Esophagus muscularis mucosa (tissue), 4 donors: ENCODE measurements around the gene SREBF2. TPM values are rescaled to one million over a fixed set of nuclear protein-coding genes. Genes with fewer than 3 reads are reported as not detected.

Experiments used
- DNase-seq: peaks from one replicate; pipeline ENCODE4 v3.0.0-alpha.2; 2017; ENCODE audit errors: extremely low spot score
- H3K27ac ChIP-seq, 4 donors: fragments of 200-600 bp; sonication (generic); replicated peaks in 1 of 4; 1 replicate in 3 of 4; 2 replicates in 1 of 4; pipeline ENCODE4 v1.5.1; 2016 to 2019; ENCODE audit warnings: mild to moderate bottlenecking in 1 of 4
- H3K27me3 ChIP-seq, 4 donors: fragments of 200-600 bp; sonication (generic); one replicate each; pipeline versions ENCODE4 v1.5.1 to v1.6.0; 2016 to 2019
- H3K36me3 ChIP-seq, 4 donors: fragments of 200-600 bp; sonication (generic); one replicate each; pipeline ENCODE4 v1.5.1; 2016 to 2019
- H3K4me1 ChIP-seq, 4 donors: fragments of 200-600 bp; sonication (generic); one replicate each; pipeline ENCODE4 v1.5.1; 2016 to 2019
- H3K4me3 ChIP-seq, 4 donors: fragments of 200-600 bp; sonication (generic); 1 replicate in 2 of 4; 2 replicates in 2 of 4; pipeline ENCODE4 v1.5.1; 2016 to 2019; ENCODE audit warnings: mild to moderate bottlenecking in 4 of 4, moderate library complexity in 1 of 4
- H3K9me3 ChIP-seq, 4 donors: fragments of 200-600 bp; sonication (generic); 1 replicate in 3 of 4; 2 replicates in 1 of 4; pipeline ENCODE4 v1.5.1; 2016 to 2019
- EP300 ChIP-seq: sonication (generic); formaldehyde crosslinking; IDR thresholded peaks from one replicate; pipeline ENCODE4 v1.6.1; 2017; ENCODE audit warnings: antibody characterized with exemption
- POLR2A ChIP-seq: fragments of 450-650 bp; IDR thresholded peaks from one replicate; pipeline ENCODE4 v1.6.1; 2017; ENCODE audit warnings: antibody characterized with exemption, moderate library complexity, mild to moderate bottlenecking, low read depth
- POLR2AphosphoS5 ChIP-seq, 2 donors: sonication (generic); formaldehyde crosslinking; IDR thresholded peaks; one replicate each; pipeline ENCODE4 v1.6.1; 2017; ENCODE audit warnings: antibody characterized with exemption in 2 of 2
- WGBS: methylation state at CpG from one replicate; pipeline ENCODE4 v1.1.5; 2018; 5-methylcytosine and 5-hydroxymethylcytosine counted together
- intact Hi-C: fragments of 100-400 bp; cut with DNase I; formaldehyde crosslinking; loops from one replicate; pipeline ENCODE4 v1.15.1; 2023
- total RNA-seq, 4 donors: library from RNA; depleted of rRNA; stranded (reverse); fragments of >200 nt; gene quantifications; one replicate each; pipeline versions ENCODE4 v1.1.0 to v1.2.1, GENCODE V29; 2016
- TF ChIP-seq, protein P1 (sequence below), 3 experiments: fragments of 200-600 bp in 2 of 3; fragments of 450-650 bp in 1 of 3; sonication (generic) in 2 of 3; IDR thresholded peaks; one replicate each; pipeline ENCODE4 v1.5.1; 2017 to 2019; ENCODE audit warnings: antibody characterized with exemption in 3 of 3, mild to moderate bottlenecking in 2 of 3, moderate library complexity in 1 of 3

Gene SREBF2
- total RNA-seq, 4 donors from 2014 or later, result 56.4 to 97.7 (median 57.2) TPM

GRCh38 chr22:41931701-41932269 is 98.9 kb downstream of the SREBF2 start:
- WGBS, result 78% methylated on average over 10 of the region's 10 CpGs
- no peak for DNase-seq
- Histone ChIP-seq H3K4me1 (peaks cover 1 to 4% (median 2%) of the 10 kb centered on the region in 4 donors), H3K27ac (no peak overlapping the region), H3K36me3 (no peaks in the 10 kb centered on the region), H3K27me3 (peaks cover under 1 to 7% (median 2%) of the 10 kb centered on the region in 4 donors), H3K4me3 (no peak overlapping the region), H3K9me3 (no peaks in the 10 kb centered on the region)
- no peak for TF ChIP-seq POLR2A
- no peak for TF ChIP-seq POLR2AphosphoS5 (IDR thresholded peaks at IDR 0.05)
- TF ChIP-seq, protein P1, sequence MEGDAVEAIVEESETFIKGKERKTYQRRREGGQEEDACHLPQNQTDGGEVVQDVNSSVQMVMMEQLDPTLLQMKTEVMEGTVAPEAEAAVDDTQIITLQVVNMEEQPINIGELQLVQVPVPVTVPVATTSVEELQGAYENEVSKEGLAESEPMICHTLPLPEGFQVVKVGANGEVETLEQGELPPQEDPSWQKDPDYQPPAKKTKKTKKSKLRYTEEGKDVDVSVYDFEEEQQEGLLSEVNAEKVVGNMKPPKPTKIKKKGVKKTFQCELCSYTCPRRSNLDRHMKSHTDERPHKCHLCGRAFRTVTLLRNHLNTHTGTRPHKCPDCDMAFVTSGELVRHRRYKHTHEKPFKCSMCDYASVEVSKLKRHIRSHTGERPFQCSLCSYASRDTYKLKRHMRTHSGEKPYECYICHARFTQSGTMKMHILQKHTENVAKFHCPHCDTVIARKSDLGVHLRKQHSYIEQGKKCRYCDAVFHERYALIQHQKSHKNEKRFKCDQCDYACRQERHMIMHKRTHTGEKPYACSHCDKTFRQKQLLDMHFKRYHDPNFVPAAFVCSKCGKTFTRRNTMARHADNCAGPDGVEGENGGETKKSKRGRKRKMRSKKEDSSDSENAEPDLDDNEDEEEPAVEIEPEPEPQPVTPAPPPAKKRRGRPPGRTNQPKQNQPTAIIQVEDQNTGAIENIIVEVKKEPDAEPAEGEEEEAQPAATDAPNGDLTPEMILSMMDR (IDR thresholded peaks at IDR 0.05), result no peak
- TF ChIP-seq EP300, result no peak
- intact Hi-C loops, result no loop called here

GRCh38 chr22:41932353-41932752 is 99.4 kb downstream of the SREBF2 start:
- Histone ChIP-seq H3K27me3 (peaks cover 0 to 1% (median 0%) of the 10 kb centered on the region in 4 donors), H3K27ac (no peak overlapping the region), H3K4me1 (peaks cover 0 to 4% (median 0%) of the 10 kb centered on the region in 4 donors), H3K9me3 (no peaks in the 10 kb centered on the region), H3K4me3 (no peak overlapping the region), H3K36me3 (no peaks in the 10 kb centered on the region)
- WGBS, result 93% methylated on average over 3 of the region's 12 CpGs
- TF ChIP-seq EP300 (no peak), POLR2A (no peak), POLR2AphosphoS5 (IDR thresholded peaks at IDR 0.05) (no peak)
- TF ChIP-seq, protein P1 (IDR thresholded peaks at IDR 0.05), result no peak
- DNase-seq, result no peak
- intact Hi-C loops, result no loop called here

DNA sequence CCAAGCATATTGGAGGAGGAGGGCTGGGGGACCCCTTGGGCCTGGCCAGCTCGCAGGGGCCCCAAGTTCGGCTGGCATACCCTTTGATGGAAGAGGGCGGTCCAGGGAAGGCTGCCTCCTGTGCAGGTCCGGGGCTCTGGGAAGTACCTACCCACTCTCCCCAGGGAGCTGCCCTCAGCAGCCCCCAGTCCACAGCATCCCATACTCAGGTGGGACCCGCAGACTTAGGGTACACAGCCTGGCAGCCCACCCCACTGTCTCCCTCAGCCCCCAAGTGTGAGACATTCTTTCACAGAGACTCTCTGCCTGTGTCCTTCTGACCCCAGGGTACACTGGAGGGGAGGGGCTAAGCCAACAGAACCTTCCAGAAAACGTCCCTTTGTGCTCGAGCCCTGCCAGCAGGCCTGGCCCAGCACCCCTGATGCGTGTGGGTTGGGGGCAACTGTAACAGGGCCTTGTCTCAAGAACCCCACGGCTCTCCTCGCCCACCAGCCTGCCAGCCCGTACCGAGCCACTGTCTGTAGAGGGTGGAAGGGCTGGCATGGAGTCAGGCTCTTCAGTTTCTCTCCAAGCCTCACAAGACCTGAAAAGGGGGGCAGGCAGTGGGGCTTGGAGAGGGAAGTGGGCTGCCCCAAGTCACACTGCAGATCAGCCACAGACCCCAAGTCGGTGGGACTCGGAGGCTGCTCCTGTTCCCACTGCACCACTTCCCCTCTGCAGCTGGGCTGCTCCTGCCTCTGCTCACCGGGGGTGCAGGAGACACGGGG is 100.7 kb downstream of the SREBF2 start:
- no peaks in the 10 kb centered on the region for H3K27me3 ChIP-seq
- no peak overlapping the region for H3K4me3 ChIP-seq
- no peaks in the 10 kb centered on the region for H3K9me3 ChIP-seq
- 90% methylated on average over 9 of the region's 16 CpGs for WGBS
- H3K36me3 ChIP-seq, result no peaks in the 10 kb centered on the region
- TF ChIP-seq, protein P1 (IDR thresholded peaks at IDR 0.05), result no peak
- TF ChIP-seq POLR2A, result no peak
- TF ChIP-seq EP300, result no peak
- no peak for TF ChIP-seq POLR2AphosphoS5 (IDR thresholded peaks at IDR 0.05)
- H3K4me1 ChIP-seq, result peaks cover 3 to 5% (median 3%) of the 10 kb centered on the region in 4 donors
- H3K27ac ChIP-seq, result no peak overlapping the region
- no peak for DNase-seq
- intact Hi-C loops, result no loop called here

GRCh38 chr22:41934284-41935014 is 101.5 kb downstream of the SREBF2 start:
- intact Hi-C loops, result no loop called here
- DNase-seq, result no peak
- Histone ChIP-seq H3K27ac (no peak overlapping the region), H3K9me3 (no peaks in the 10 kb centered on the region), H3K36me3 (no peaks in the 10 kb centered on the region), H3K27me3 (no peaks in the 10 kb centered on the region), H3K4me1 (peaks cover 11 to 14% (median 12%) of the 10 kb centered on the region in 4 donors), H3K4me3 (no peak overlapping the region)
- TF ChIP-seq, protein P1 (IDR thresholded peaks at IDR 0.05), result no peak
- TF ChIP-seq POLR2A (no peak), EP300 (no peak), POLR2AphosphoS5 (IDR thresholded peaks at IDR 0.05) (no peak)
- 94% methylated on average over 11 of the region's 17 CpGs for WGBS
